Spleen (tissue), 11 donors: Measurements from ENCODE around the gene MEIKIN. TPM values are rescaled to one million over a fixed set of nuclear protein-coding genes. Genes with fewer than 3 reads are reported as not detected.

ENCODE experiments used
- DNase-seq: peaks from one replicate; pipeline ENCODE4 v3.0.0-alpha.2; 2020
- H3K27ac ChIP-seq, 8 donors: fragments of 200-600 bp; sonication (generic) in 7 of 8; 1 replicate in 4 of 8; 2 replicates in 4 of 8; pipeline versions ENCODE4 v1.5.0 to v1.8.0; 2016 to 2021; ENCODE audit warnings: inconsistent platforms in 4 of 8, mild to moderate bottlenecking in 4 of 8, moderate library complexity in 1 of 8
- H3K27me3 ChIP-seq, 7 donors: fragments of 200-600 bp; sonication (generic) in 6 of 7; replicated peaks in 1 of 7; 1 replicate in 4 of 7; 2 replicates in 3 of 7; pipeline versions ENCODE4 v1.5.0 to v1.8.0; 2016 to 2021; ENCODE audit warnings: inconsistent platforms in 3 of 7, mild to moderate bottlenecking in 1 of 7
- H3K36me3 ChIP-seq, 6 donors: fragments of 200-600 bp; sonication (generic) in 5 of 6; 1 replicate in 4 of 6; 2 replicates in 2 of 6; pipeline versions ENCODE4 v1.5.0 to v1.8.0; 2016 to 2021; ENCODE audit warnings: inconsistent platforms in 2 of 6
- H3K4me1 ChIP-seq, 6 donors: fragments of 200-600 bp; sonication (generic) in 5 of 6; 1 replicate in 3 of 6; 2 replicates in 3 of 6; pipeline versions ENCODE4 v1.5.0 to v1.8.0; 2016 to 2021; ENCODE audit warnings: inconsistent platforms in 3 of 6
- H3K4me3 ChIP-seq, 8 donors: fragments of 200-600 bp; sonication (generic) in 7 of 8; 1 replicate in 4 of 8; 2 replicates in 4 of 8; pipeline versions ENCODE4 v1.5.0 to v1.8.0; 2016 to 2021; ENCODE audit warnings: inconsistent platforms in 4 of 8, mild to moderate bottlenecking in 4 of 8, moderate library complexity in 2 of 8
- H3K9me3 ChIP-seq, 8 donors: fragments of 200-600 bp; sonication (generic) in 7 of 8; 1 replicate in 4 of 8; 2 replicates in 4 of 8; pipeline versions ENCODE4 v1.5.0 to v1.8.0; 2016 to 2021; ENCODE audit warnings: inconsistent platforms in 4 of 8
- CTCF ChIP-seq, 11 experiments: fragments of 200-600 bp in 7 of 11; fragments of 450-650 bp in 4 of 11; sonication (generic) in 4 of 11; IDR thresholded peaks in 8 of 11; conservative IDR thresholded peaks in 3 of 11; 1 replicate in 7 of 11; 2 replicates in 4 of 11; pipeline versions ENCODE4 v1.4.0 to v1.8.0; 2016 to 2021; ENCODE audit warnings: antibody characterized with exemption in 11 of 11, inconsistent platforms in 4 of 11, mild to moderate bottlenecking in 1 of 11
- POLR2A ChIP-seq, 3 donors: fragments of 450-650 bp; IDR thresholded peaks; one replicate each; pipeline ENCODE4 v1.5.1; 2017; ENCODE audit warnings: antibody characterized with exemption in 3 of 3, mild to moderate bottlenecking in 1 of 3
- POLR2AphosphoS5 ChIP-seq, 3 donors: sonication (generic); formaldehyde crosslinking; IDR thresholded peaks; one replicate each; pipeline ENCODE4 v1.5.1; 2017; ENCODE audit warnings: antibody characterized with exemption in 3 of 3
- WGBS, 5 donors: extraction: QIAGEN DNeasy Blood & Tissue Kit in 3 of 5; methylation state at CpG; one replicate each; pipeline versions ENCODE4 v1.1.5 to v1.1.7; 2013 to 2018; 5-methylcytosine and 5-hydroxymethylcytosine counted together
- intact Hi-C: fragments of 100-400 bp; cut with DNase I; formaldehyde crosslinking; loops from one replicate; pipeline ENCODE4 v1.15.0; 2023; ENCODE audit warnings: low total_unique reads
- polyA plus RNA-seq, 3 donors: library from polyadenylated mRNA; stranded (reverse); fragments of 200-250 nt; gene quantifications; one replicate each; pipeline ENCODE4 v1.2.1, GENCODE V29; 2013
- total RNA-seq, 7 donors: library from RNA; depleted of rRNA in 3 of 7; stranded (reverse); fragments of >200 nt in 3 of 7; fragmentation: NEBNext Ultra II Directional in 4 of 7; extraction: Animal tissue kit (Norgen Biotek cat#: 25700) in 4 of 7; gene quantifications; one replicate each; pipeline versions ENCODE4 v1.1.0 to v1.2.1, GENCODE V29; 2016 to 2021
- donor health status: healthy with polysubstance abuse.
- donor health status: DM: no; HTN: no; CAD: no; lungs with moderate emphysema.
- donor health status: DM: no; HTN: no; CAD: no.
- donor health status: Bipolar disorder and iron deficiency.
- donor health status: healthy.
- donor health status: DM: no; HTN: no; CAD: no.
- donor health status: DM: yes; HTN: yes; CAD: no.

MEIKIN gene
- total and polyA plus RNA-seq, 10 donors = 0.24 TPM; not detected in 9

GRCh38 chr5:131974016-131974415, 28.6 kb upstream of the MEIKIN start:
- Histone ChIP-seq H3K4me1 (peaks cover 0 to 5% (median 0%) of the 10 kb centered on the region in 6 donors), H3K4me3 (peak overlapping the region in 2 of 8 donors; percentile 2 to 38), H3K9me3 (no peaks in the 10 kb centered on the region), H3K27me3 (no peaks in the 10 kb centered on the region), H3K27ac (peak overlapping the region in 5 of 8 donors; percentile 5 to 74 (median 58)), H3K36me3 (no peaks in the 10 kb centered on the region)
- TF ChIP-seq POLR2A (IDR thresholded peaks at IDR 0.05) (no peak), CTCF (IDR thresholded peaks at IDR 0.05 in 8 of 11, conservative IDR thresholded peaks at IDR 0.05 in 3 of 11) (no peak), POLR2AphosphoS5 (IDR thresholded peaks at IDR 0.05) (no peak)
- 73 to 100% (median 81%) methylated on average over 1 of the region's 1 CpG for WGBS, 5 donors
- intact Hi-C loops = no loop called here
- DNase-seq = no peak

- no peak for TF ChIP-seq POLR2A (IDR thresholded peaks at IDR 0.05)
- no peak for TF ChIP-seq POLR2AphosphoS5 (IDR thresholded peaks at IDR 0.05)
- TF ChIP-seq CTCF (IDR thresholded peaks at IDR 0.05 in 8 of 11, conservative IDR thresholded peaks at IDR 0.05 in 3 of 11) = no peak
- H3K9me3 ChIP-seq = no peaks in the 10 kb centered on the region
- H3K27ac ChIP-seq = peak overlapping the region in 2 of 8 donors; percentile 63 to 74
- intact Hi-C loops = no loop called here
- peak; percentile 40 for DNase-seq
- WGBS, 5 donors = 85 to 94% (median 89%) methylated on average over 9 of the region's 9 CpGs
- H3K36me3 ChIP-seq = no peaks in the 10 kb centered on the region
- H3K4me3 ChIP-seq = no peak overlapping the region
- no peaks in the 10 kb centered on the region for H3K27me3 ChIP-seq
- peaks cover 0 to 5% (median 0%) of the 10 kb centered on the region in 6 donors for H3K4me1 ChIP-seq
These were observed 27.7 kb upstream of the MEIKIN start for GRCh38 chr5:131973089-131973712.

- Histone ChIP-seq H3K4me3 (no peak overlapping the region), H3K27me3 (no peaks in the 10 kb centered on the region), H3K27ac (no peak overlapping the region), H3K9me3 (no peaks in the 10 kb centered on the region), H3K36me3 (no peaks in the 10 kb centered on the region), H3K4me1 (no peaks in the 10 kb centered on the region)
- intact Hi-C loops = no loop called here
- 81 to 90% (median 82%) methylated on average over 5 of the region's 5 CpGs for WGBS, 5 donors
- no peak for DNase-seq
- TF ChIP-seq POLR2A (IDR thresholded peaks at IDR 0.05) = no peak
- no peak for TF ChIP-seq POLR2AphosphoS5 (IDR thresholded peaks at IDR 0.05)
- TF ChIP-seq CTCF (IDR thresholded peaks at IDR 0.05 in 8 of 11, conservative IDR thresholded peaks at IDR 0.05 in 3 of 11) = no peak
These were observed 23.0 kb upstream of the MEIKIN start for GRCh38 chr5:131968396-131968954.

- intact Hi-C loops = no loop called here
- TF ChIP-seq POLR2AphosphoS5 (IDR thresholded peaks at IDR 0.05) (no peak), POLR2A (IDR thresholded peaks at IDR 0.05) (no peak), CTCF (IDR thresholded peaks at IDR 0.05 in 8 of 11, conservative IDR thresholded peaks at IDR 0.05 in 3 of 11) (no peak)
These were observed 21.1 kb upstream of the MEIKIN start for GRCh38 chr5:131966551-131966950.

More at GRCh38 chr5:131966551-131966950, 21.1 kb upstream of the MEIKIN start:
- H3K4me3 ChIP-seq = no peak overlapping the region
- no peaks in the 10 kb centered on the region for H3K4me1 ChIP-seq
- H3K36me3 ChIP-seq = no peaks in the 10 kb centered on the region
- no peaks in the 10 kb centered on the region for H3K9me3 ChIP-seq
- no peaks in the 10 kb centered on the region for H3K27me3 ChIP-seq
- WGBS, 5 donors = 91 to 100% (median 93%) methylated on average over 1 of the region's 1 CpG
- no peak for DNase-seq
- H3K27ac ChIP-seq = no peak overlapping the region
